ENCODE results near the gene SNAP23. TPM values are rescaled to one million over a fixed set of nuclear protein-coding genes. Genes with fewer than 3 reads are reported as not detected.

SNAP23 gene
- total RNA-seq, 1 experiment from 2014 or later, result 63.2 TPM

- no peak overlapping the region for H3K23ac ChIP-seq (ENCODE audit: insufficient read length, low read depth, low read length)
Observed at GRCh38 chr15:42465520-42466259, 29.7 kb upstream of the SNAP23 start.

More at GRCh38 chr15:42465520-42466259, 29.7 kb upstream of the SNAP23 start:
- H3K4me2 ChIP-seq (ENCODE audit: insufficient read depth, insufficient read length, low read length), result no peak overlapping the region
- no peak overlapping the region for H4K91ac ChIP-seq (ENCODE audit: insufficient read length, low read depth, low read length)
- H3K79me1 ChIP-seq (ENCODE audit: insufficient read depth, low read depth, low read length, poor library complexity, severe bottlenecking), result no peaks in the 10 kb centered on the region
- H3K23me2 ChIP-seq (ENCODE audit: insufficient read length, low read depth, low read length, poor library complexity, severe bottlenecking), result no peaks in the 10 kb centered on the region
- H3K36me3 Mint-ChIP-seq (ENCODE audit: insufficient read depth in 1 of 3, low read depth in 3 of 3), result peaks cover 2 to 23% (median 17%) of the 10 kb centered on the region in 3 experiments; a peak in 6 of 7 replicates
- DNase-seq, result no peak
- H4K20me1 ChIP-seq (ENCODE audit: control insufficient read depth, insufficient read depth, insufficient read length), result no peaks in the 10 kb centered on the region
- H2AFZ ChIP-seq (ENCODE audit: low read length), result no peak overlapping the region
- H3K27me3 Mint-ChIP-seq (ENCODE audit: low read depth), result no peaks in the 10 kb centered on the region
- no peak overlapping the region for H3T11ph ChIP-seq (ENCODE audit: low read length)
- H3K9me3 ChIP-seq (ENCODE audit: control insufficient read depth, low read depth, low read length), result no peaks in the 10 kb centered on the region
- no peak overlapping the region for H4K8ac ChIP-seq (replicated peaks; ENCODE audit: insufficient read length, low read depth, low read length)
- TF ChIP-seq CTCF (conservative IDR thresholded peaks at IDR 0.05), result no peak
- no peak overlapping the region for H3K14ac ChIP-seq (ENCODE audit: insufficient read depth, low read length)
- no peak overlapping the region for H2AK5ac ChIP-seq (ENCODE audit: insufficient read length, low read length)
- H3K9ac ChIP-seq (ENCODE audit: extremely low read depth, insufficient read length, low read length), result no peak overlapping the region
- H3K4ac ChIP-seq (ENCODE audit: low read depth, low read length), result no peak overlapping the region
- H3K56ac ChIP-seq (ENCODE audit: insufficient read length, low read depth, low read length), result no peak overlapping the region
- H3K4me3 Mint-ChIP-seq, result no peak overlapping the region
- no peak overlapping the region for H2BK120ac ChIP-seq (ENCODE audit: low read depth, low read length, poor library complexity, severe bottlenecking)
- no peaks in the 10 kb centered on the region for H3K9me3 Mint-ChIP-seq
- H2BK20ac ChIP-seq (ENCODE audit: low read depth, low read length, poor library complexity, severe bottlenecking), result no peak overlapping the region
- H3K27me3 ChIP-seq (ENCODE audit: insufficient read depth, low read length), result no peaks in the 10 kb centered on the region
- H3K27ac ChIP-seq (ENCODE audit: insufficient read length, low read depth, low read length), result no peak overlapping the region
- 0 out of 7 replicates have a peak overlapping the region, but pooled peaks of 1 of the 3 experiments have one; percentile 14 for H3K27ac Mint-ChIP-seq
- no CpG with 5 or more reads among the region's 8 CpGs for WGBS (ENCODE audit: extremely low coverage, insufficient read length, low lambda C conversion rate)
- no peak overlapping the region for H3K18ac ChIP-seq (ENCODE audit: insufficient read length, low read depth, low read length)
- H3K4me1 Mint-ChIP-seq, result no peaks in the 10 kb centered on the region
- no peak overlapping the region for H4K5ac ChIP-seq (ENCODE audit: insufficient read length, low read depth, low read length)
- H3K79me2 ChIP-seq (ENCODE audit: insufficient read depth, low read length), result no peaks in the 10 kb centered on the region
- no peak overlapping the region for H2BK12ac ChIP-seq (ENCODE audit: insufficient read length, low read depth, low read length)
- no peak overlapping the region for H2BK5ac ChIP-seq (ENCODE audit: insufficient read length, low read length)
- H3K4me1 ChIP-seq (ENCODE audit: insufficient read depth, low read length), result no peaks in the 10 kb centered on the region
- H2BK15ac ChIP-seq (ENCODE audit: low read depth, low read length), result no peak overlapping the region
